Lung (tissue), 12 donors: ENCODE results near the gene FBXO4. TPM values are rescaled to one million over a fixed set of nuclear protein-coding genes. Genes with fewer than 3 reads are reported as not detected.
"Not testable (repeated sequence)": the region's sequence is repeated elsewhere in the genome, so short reads cannot be mapped to it uniquely, and the experiment has no call there.

ENCODE experiments used
- ATAC-seq: fragments of 200-7000 bp; cut with Tn5 transposase; one replicate; pipeline ENCODE4 v1.9.1; 2020; ENCODE audit warnings: moderate number of reproducible peaks; ENCODE audit not compliant: insufficient read depth, low FRiP score
- DNase-seq, 3 donors: peaks; one replicate each; pipeline ENCODE4 v3.0.0-alpha.2; 2013 to 2017
- H3K27ac ChIP-seq, 2 donors: one replicate each; pipeline ENCODE4 v1.5.1; 2013; ENCODE audit warnings: mild to moderate bottlenecking in 2 of 2, moderate library complexity in 2 of 2, control low read depth in 1 of 2, inconsistent platforms in 1 of 2, low read depth in 1 of 2, low read length in 1 of 2
- H3K27me3 ChIP-seq, 3 donors: one replicate each; pipeline ENCODE4 v1.5.1; 2013; ENCODE audit warnings: low read length in 2 of 3; ENCODE audit not compliant: control insufficient read depth in 3 of 3, insufficient read depth in 3 of 3
- H3K36me3 ChIP-seq, 4 donors: one replicate each; pipeline ENCODE4 v1.5.1; 2013; ENCODE audit warnings: low read length in 4 of 4, mild to moderate bottlenecking in 1 of 4, moderate library complexity in 1 of 4; ENCODE audit not compliant: control insufficient read depth in 4 of 4, insufficient read depth in 4 of 4
- H3K4me1 ChIP-seq, 5 donors: one replicate each; pipeline ENCODE4 v1.5.1; 2013; ENCODE audit warnings: low read length in 5 of 5, mild to moderate bottlenecking in 2 of 5, moderate library complexity in 1 of 5; ENCODE audit not compliant: control insufficient read depth in 5 of 5, insufficient read depth in 5 of 5
- H3K4me3 ChIP-seq: one replicate; pipeline ENCODE4 v1.5.1; 2013; ENCODE audit warnings: mild to moderate bottlenecking, control low read depth, moderate library complexity
- H3K9ac ChIP-seq, 2 donors: one replicate each; pipeline ENCODE4 v1.5.1; 2013; ENCODE audit warnings: low read length in 2 of 2, control low read depth in 1 of 2; ENCODE audit not compliant: insufficient read depth in 1 of 2
- H3K9me3 ChIP-seq, 4 donors: one replicate each; pipeline ENCODE4 v1.5.1; 2013; ENCODE audit warnings: low read length in 3 of 4, mild to moderate bottlenecking in 1 of 4, moderate library complexity in 1 of 4; ENCODE audit not compliant: control insufficient read depth in 4 of 4, insufficient read depth in 3 of 4
- WGBS, 2 donors: extraction: QIAGEN DNeasy Blood & Tissue Kit; methylation state at CpG; one replicate each; pipeline ENCODE4 v1.1.7; 2013; 5-methylcytosine and 5-hydroxymethylcytosine counted together
- polyA plus RNA-seq, 2 donors: library from polyadenylated mRNA; stranded (reverse); fragments of 200-250 nt; gene quantifications; one replicate each; pipeline ENCODE4 v1.2.1, GENCODE V29; 2013
- total RNA-seq, 2 donors: library from RNA; depleted of rRNA in 1 of 2; stranded (reverse); fragments of >200 nt in 1 of 2; gene quantifications; one replicate each; pipeline ENCODE4 v1.2.1, GENCODE V29; 2014 to 2021
- TF ChIP-seq, protein P1 (sequence below): IDR thresholded peaks from 2 replicates; pipeline ENCODE4 v1.5.1; 2012; ENCODE audit warnings: mild to moderate bottlenecking; ENCODE audit errors: control extremely low read depth, extremely low read depth
- donor health status: control.
- donor health status: control.
- donor health status: Bipolar disorder and iron deficiency.
- donor health status: healthy.
- donor health status: DM: yes; HTN: yes; CAD: no.

The FBXO4 gene
- total and polyA plus RNA-seq, 4 donors: 7.7 to 19.3 (median 13.7) TPM

DNA sequence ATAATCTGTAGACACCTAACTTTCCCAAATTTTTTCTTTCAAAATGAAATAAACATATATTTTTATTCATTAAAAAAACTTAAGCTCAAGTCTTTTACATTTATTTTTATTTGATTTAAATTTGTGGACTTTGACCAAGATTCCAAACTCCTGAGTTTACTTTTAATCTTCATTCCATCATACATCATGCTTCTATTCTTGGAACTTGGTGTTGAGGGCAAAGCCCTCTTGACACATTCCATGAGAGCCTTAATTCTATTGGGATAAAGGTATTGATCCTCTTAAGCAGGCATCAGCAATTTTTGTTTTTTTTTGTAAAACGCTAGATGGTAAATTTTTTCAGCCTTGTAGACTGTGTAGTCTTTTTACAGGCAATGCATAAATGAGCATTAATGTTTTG lies 53.6 kb downstream of the FBXO4 start:
- no peaks in the 10 kb centered on the region for H3K4me1 ChIP-seq
- H3K9me3 ChIP-seq: no peaks in the 10 kb centered on the region
- DNase-seq: no peak
- no peak for ATAC-seq
- no peaks in the 10 kb centered on the region for H3K27me3 ChIP-seq
- TF ChIP-seq, protein P1, sequence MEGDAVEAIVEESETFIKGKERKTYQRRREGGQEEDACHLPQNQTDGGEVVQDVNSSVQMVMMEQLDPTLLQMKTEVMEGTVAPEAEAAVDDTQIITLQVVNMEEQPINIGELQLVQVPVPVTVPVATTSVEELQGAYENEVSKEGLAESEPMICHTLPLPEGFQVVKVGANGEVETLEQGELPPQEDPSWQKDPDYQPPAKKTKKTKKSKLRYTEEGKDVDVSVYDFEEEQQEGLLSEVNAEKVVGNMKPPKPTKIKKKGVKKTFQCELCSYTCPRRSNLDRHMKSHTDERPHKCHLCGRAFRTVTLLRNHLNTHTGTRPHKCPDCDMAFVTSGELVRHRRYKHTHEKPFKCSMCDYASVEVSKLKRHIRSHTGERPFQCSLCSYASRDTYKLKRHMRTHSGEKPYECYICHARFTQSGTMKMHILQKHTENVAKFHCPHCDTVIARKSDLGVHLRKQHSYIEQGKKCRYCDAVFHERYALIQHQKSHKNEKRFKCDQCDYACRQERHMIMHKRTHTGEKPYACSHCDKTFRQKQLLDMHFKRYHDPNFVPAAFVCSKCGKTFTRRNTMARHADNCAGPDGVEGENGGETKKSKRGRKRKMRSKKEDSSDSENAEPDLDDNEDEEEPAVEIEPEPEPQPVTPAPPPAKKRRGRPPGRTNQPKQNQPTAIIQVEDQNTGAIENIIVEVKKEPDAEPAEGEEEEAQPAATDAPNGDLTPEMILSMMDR: no peak
- no peaks in the 10 kb centered on the region for H3K36me3 ChIP-seq
- 81 to 94% methylated on average over 1 of the region's 1 CpG for WGBS, 2 donors
- no peak overlapping the region for H3K27ac ChIP-seq
- H3K4me3 ChIP-seq: no peak overlapping the region
- H3K9ac ChIP-seq: no peak overlapping the region

- H3K4me1 ChIP-seq: no peaks in the 10 kb centered on the region
- WGBS, 2 donors: 41 to 61% methylated on average over 2 of the region's 2 CpGs
- H3K4me3 ChIP-seq: no peak overlapping the region
- no peaks in the 10 kb centered on the region for H3K36me3 ChIP-seq
- no peak overlapping the region for H3K9ac ChIP-seq
- ATAC-seq: no peak
- H3K27ac ChIP-seq: no peak overlapping the region
- TF ChIP-seq, protein P1: no peak
- DNase-seq: no peak
- no peaks in the 10 kb centered on the region for H3K27me3 ChIP-seq
- no peaks in the 10 kb centered on the region for H3K9me3 ChIP-seq
These were observed 55.3 kb downstream of the FBXO4 start for GRCh38 chr5:41980396-41980795.

DNA sequence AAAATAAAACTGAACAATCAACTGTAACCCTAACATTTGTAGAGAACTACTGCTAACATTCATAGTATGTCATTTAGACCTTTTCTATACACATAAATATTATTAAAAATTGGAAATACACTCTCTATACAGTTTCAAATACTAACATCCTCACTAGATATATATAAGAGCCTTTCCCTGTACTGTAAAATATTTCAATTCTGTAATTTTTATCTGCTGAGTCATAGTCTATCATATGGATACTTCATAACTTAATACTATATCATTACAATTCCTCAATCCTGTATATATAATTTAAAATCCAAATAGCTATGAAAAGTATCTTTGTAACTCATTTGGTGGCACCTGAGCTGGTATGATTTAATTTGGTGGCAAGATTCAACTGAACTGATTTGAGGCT lies 55.8 kb downstream of the FBXO4 start:
- ATAC-seq: no peak
- TF ChIP-seq, protein P1: no peak

DNA sequence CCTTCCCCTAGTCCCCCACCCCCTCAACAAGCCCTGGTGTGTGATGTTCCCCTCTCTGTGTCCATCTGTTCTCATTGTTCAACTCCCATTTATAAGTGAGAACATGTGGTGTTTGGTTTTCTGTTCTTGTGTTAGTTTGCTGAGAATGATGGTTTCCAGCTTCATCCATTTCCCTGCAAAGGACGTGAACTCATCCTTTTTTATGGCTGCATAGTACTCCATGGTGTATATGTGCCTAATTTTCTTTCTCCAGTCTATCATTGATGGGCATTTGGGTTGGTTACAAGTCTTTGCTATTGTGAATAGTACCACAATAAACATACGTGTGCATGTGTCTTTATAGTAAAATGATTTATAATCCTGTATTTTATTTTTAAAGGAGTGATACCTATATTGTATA lies 57.8 kb downstream of the FBXO4 start:
- not testable (repeated sequence) for H3K27ac ChIP-seq, H3K27me3 ChIP-seq, ATAC-seq, H3K9ac ChIP-seq, H3K4me1 ChIP-seq, H3K36me3 ChIP-seq, H3K4me3 ChIP-seq, DNase-seq, H3K9me3 ChIP-seq
- WGBS, 2 donors: 89 to 96% methylated on average over 2 of the region's 2 CpGs

More for the DNA sequence above, 55.8 kb downstream of the FBXO4 start:
- no peak overlapping the region for H3K4me3 ChIP-seq
- no peaks in the 10 kb centered on the region for H3K4me1 ChIP-seq
- no peak overlapping the region for H3K27ac ChIP-seq
- H3K9ac ChIP-seq: no peak overlapping the region
- no peaks in the 10 kb centered on the region for H3K27me3 ChIP-seq
- no peaks in the 10 kb centered on the region for H3K9me3 ChIP-seq
- H3K36me3 ChIP-seq: no peaks in the 10 kb centered on the region
- DNase-seq: no peak
